ENCODE results near the gene C1orf50.

C1orf50 gene

GRCh38 chr1:42824481-42825035 is 57.5 kb downstream of the C1orf50 start:
- no peak for DNase-seq (ENCODE audit: low read depth in 1 of 2, low spot score in 1 of 2)
- no peak for TF ChIP-seq JUND (IDR thresholded peaks at IDR 0.05; ENCODE audit: low read depth)
- in situ Hi-C loops (cut with HindIII; ENCODE audit: low pct_unique_long_range_greater_than_20kb, low sequenced_read_pairs) = no loop called here

GRCh38 chr1:42825036-42825851 is 58.2 kb downstream of the C1orf50 start:
- TF ChIP-seq JUND (IDR thresholded peaks at IDR 0.05; ENCODE audit: low read depth) = no peak
- DNase-seq (ENCODE audit: low read depth in 1 of 2, low spot score in 1 of 2) = no peak
- in situ Hi-C loops (cut with HindIII; ENCODE audit: low pct_unique_long_range_greater_than_20kb, low sequenced_read_pairs) = no loop called here

Data from T47D (cell line).